HCT116 (cell line): ENCODE results near the gene CCSAP. TPM values are rescaled to one million over a fixed set of nuclear protein-coding genes. Genes with fewer than 3 reads are reported as not detected.

Source experiments
- ATAC-seq: fragments of 200-7000 bp; cut with Tn5 transposase; 2 replicates; pipeline ENCODE4 v1.9.1; 2020; ENCODE audit warnings: mild to moderate bottlenecking, moderate library complexity
- BruUV-seq: library from RNA; stranded (reverse); fragments of 400-500 nt; replicated peaks from 2 replicates; lab custom pipeline; 2021; lab: Mats Ljungman, UMichigan
- CTCF ChIA-PET: fragments of 300-600 bp; sonication (Branson Sonifier 250); formaldehyde crosslinking; loops from one replicate; lab custom pipeline; 2021; ENCODE audit warnings: antibody characterized with exemption; lab: Charles Lee
- POLR2A ChIA-PET: fragments of 300-600, 350-600 bp; sonication (Branson Sonifier 250); formaldehyde crosslinking; loops from one replicate; lab custom pipeline; 2021; ENCODE audit warnings: antibody characterized with exemption; lab: Charles Lee
- RAD21 ChIA-PET, 2 experiments: fragments of 300-600 bp; sonication (Branson Sonifier 250); formaldehyde crosslinking; loops; one replicate each; lab custom pipeline; 2023; ENCODE audit warnings: low total read pairs in 2 of 2; ENCODE audit not compliant: uncharacterized antibody in 2 of 2, unreplicated experiment in 2 of 2, low non-redundant PET in 1 of 2; lab: Charles Lee
- DNase-seq: peaks from one replicate; pipeline ENCODE4 v3.0.0-alpha.2; 2010; ENCODE audit warnings: low read depth, low spot score
- H2AFZ ChIP-seq: fragments of 200-600 bp; shearing (Covaris generic), sonication (generic); 2 replicates; pipeline ENCODE4 v1.6.1; 2017; ENCODE audit warnings: low read depth, mixed run types, mixed read lengths, antibody characterized with exemption, low read length; ENCODE audit not compliant: poor library complexity, severe bottlenecking
- H3K27ac ChIP-seq: 2 replicates; pipeline ENCODE4 v1.5.1; 2012; ENCODE audit warnings: low read depth, low read length
- H3K27me3 ChIP-seq: fragments of 200-600 bp; sonication (generic); 2 replicates; pipeline ENCODE4 v1.6.1; 2016; ENCODE audit warnings: mixed run types, low read length, mixed read lengths; ENCODE audit not compliant: insufficient read depth
- H3K36me3 ChIP-seq, 2 experiments: fragments of 200-500 bp in 1 of 2; fragments of 200-600 bp in 1 of 2; sonication (Bioruptor generic) in 1 of 2; sonication (generic) in 1 of 2; 2 replicates each; pipeline versions ENCODE4 v1.5.1 to v1.6.1; 2014 to 2016; ENCODE audit warnings: low read length in 2 of 2, inconsistent platforms in 1 of 2, mixed read lengths in 1 of 2, mixed run types in 1 of 2; ENCODE audit not compliant: insufficient read depth in 2 of 2, control insufficient read depth in 1 of 2
- H3K4me1 ChIP-seq, 2 experiments: fragments of 200-600 bp in 1 of 2; sonication (generic) in 1 of 2; 2 replicates each; pipeline versions ENCODE4 v1.5.1 to v1.6.1; 2012 to 2017; ENCODE audit warnings: low read length in 2 of 2, inconsistent platforms in 1 of 2, mild to moderate bottlenecking in 1 of 2, mixed read lengths in 1 of 2, mixed run types in 1 of 2, moderate library complexity in 1 of 2; ENCODE audit not compliant: insufficient read depth in 2 of 2, control insufficient read depth in 1 of 2
- H3K4me2 ChIP-seq: fragments of 200-600 bp; sonication (generic); 2 replicates; pipeline ENCODE4 v1.6.1; 2017; ENCODE audit warnings: mixed run types, low read length, mixed read lengths
- H3K4me3 ChIP-seq, 2 experiments: fragments of 200-600 bp in 1 of 2; sonication (generic) in 1 of 2; replicated peaks in 1 of 2; 2 replicates each; pipeline ENCODE4 v1.5.1; 2011 to 2016; ENCODE audit warnings: low read length in 2 of 2, control low read depth in 1 of 2, low read depth in 1 of 2, mild to moderate bottlenecking in 1 of 2, mixed read lengths in 1 of 2, mixed run types in 1 of 2
- H3K79me2 ChIP-seq: fragments of 200-600 bp; sonication (generic); 2 replicates; pipeline ENCODE4 v1.6.1; 2017; ENCODE audit warnings: mild to moderate bottlenecking, mixed run types, low read length, moderate library complexity, mixed read lengths; ENCODE audit not compliant: insufficient read depth
- H3K9ac ChIP-seq: fragments of 200-600 bp; sonication (generic); 2 replicates; pipeline ENCODE4 v1.6.1; 2016; ENCODE audit warnings: low read length, mixed read lengths
- H3K9me2 ChIP-seq: fragments of 200-600 bp; sonication (generic), shearing (Covaris generic); 2 replicates; pipeline ENCODE4 v1.6.1; 2017; ENCODE audit warnings: mixed run types, mild to moderate bottlenecking, moderate library complexity; ENCODE audit not compliant: insufficient read depth
- H3K9me3 ChIP-seq, 2 experiments: fragments of 200-500 bp in 1 of 2; fragments of 200-600 bp in 1 of 2; sonication (Bioruptor generic) in 1 of 2; sonication (generic) in 1 of 2; 2 replicates each; pipeline ENCODE4 v1.6.1; 2014 to 2017; ENCODE audit warnings: low read length in 2 of 2, mixed read lengths in 2 of 2, inconsistent platforms in 1 of 2, low read depth in 1 of 2, mild to moderate bottlenecking in 1 of 2, mixed run types in 1 of 2, moderate library complexity in 1 of 2; ENCODE audit not compliant: control insufficient read depth in 1 of 2, insufficient read depth in 1 of 2
- H4K20me1 ChIP-seq: fragments of 200-600 bp; sonication (generic), shearing (Covaris generic); 2 replicates; pipeline ENCODE4 v1.6.1; 2017; ENCODE audit warnings: mixed run types, mild to moderate bottlenecking, moderate library complexity; ENCODE audit not compliant: insufficient read depth
- ATF3 ChIP-seq: IDR thresholded peaks from 2 replicates; pipeline ENCODE4 v1.6.1; 2012
- CBX3 ChIP-seq: IDR thresholded peaks from 2 replicates; pipeline ENCODE4 v1.6.1; 2012; ENCODE audit warnings: low read depth
- CTCF ChIP-seq, 3 experiments: fragments of 200-600 bp in 1 of 3; sonication (generic) in 1 of 3; IDR thresholded peaks in 2 of 3; conservative IDR thresholded peaks in 1 of 3; 2 replicates each; pipeline ENCODE4 v1.5.1; 2012 to 2017; ENCODE audit warnings: low read depth in 2 of 3, low read length in 2 of 3, antibody characterized with exemption in 1 of 3, borderline replicate concordance in 1 of 3, control low read depth in 1 of 3, mild to moderate bottlenecking in 1 of 3, mixed read lengths in 1 of 3, mixed run types in 1 of 3, moderate library complexity in 1 of 3; ENCODE audit not compliant: insufficient read depth in 1 of 3
- ELF1 ChIP-seq: IDR thresholded peaks from 2 replicates; pipeline ENCODE4 v1.6.1; 2012; ENCODE audit warnings: low read depth, borderline replicate concordance
- EZH2 ChIP-seq: fragments of 200-600 bp; sonication (generic); IDR thresholded peaks from 2 replicates; pipeline ENCODE4 v1.6.1; 2017; ENCODE audit warnings: antibody characterized with exemption, mixed run types
- EZH2phosphoT487 ChIP-seq: fragments of 200-600 bp; IDR thresholded peaks from 2 replicates; pipeline ENCODE4 v1.6.1; 2018; ENCODE audit warnings: antibody characterized with exemption, borderline replicate concordance
- POLR2A ChIP-seq: IDR thresholded peaks from 2 replicates; pipeline ENCODE4 v1.7.0; 2011; ENCODE audit warnings: borderline replicate concordance; ENCODE audit not compliant: insufficient read depth, insufficient read length; ENCODE audit errors: extremely low read depth
- POLR2AphosphoS5 ChIP-seq: IDR thresholded peaks from 2 replicates; pipeline ENCODE4 v1.6.1; 2011; ENCODE audit warnings: mild to moderate bottlenecking, low read depth, low read length, moderate library complexity
- RAD21 ChIP-seq: IDR thresholded peaks from 2 replicates; pipeline ENCODE4 v1.6.1; 2012; ENCODE audit warnings: low read depth, mild to moderate bottlenecking
- REST ChIP-seq: IDR thresholded peaks from 2 replicates; pipeline ENCODE4 v1.6.1; 2012; ENCODE audit warnings: low read depth
- SP1 ChIP-seq: IDR thresholded peaks from 2 replicates; pipeline ENCODE4 v1.6.1; 2012; ENCODE audit warnings: low read depth
- TCF7L2 ChIP-seq: IDR thresholded peaks from 2 replicates; pipeline ENCODE4 v1.7.0; 2011; ENCODE audit warnings: borderline replicate concordance, inconsistent platforms; ENCODE audit not compliant: insufficient read depth, insufficient read length; ENCODE audit errors: extremely low read depth
- ZNF274 ChIP-seq: fragments of 200-500 bp; sonication (Bioruptor generic); IDR thresholded peaks from 2 replicates; pipeline ENCODE4 v1.6.1; 2014; ENCODE audit warnings: mild to moderate bottlenecking, low read depth, low read length, inconsistent platforms
- intact Hi-C: fragments of 100-400 bp; cut with micrococcal nuclease; formaldehyde crosslinking; loops from 2 replicates; pipeline ENCODE4 v1.10.0; 2022
- total RNA-seq: library from RNA; stranded (reverse); gene quantifications from one replicate; pipeline ENCODE4 v1.2.1, GENCODE V29; 2021; ENCODE audit not compliant: unreplicated experiment

The CCSAP gene
- total RNA-seq, 1 experiment from 2014 or later = 10.9 TPM

GRCh38 chr1:229363723-229364122 is 20.9 kb upstream of the CCSAP start:
- Histone ChIP-seq H3K36me3 (no peaks in the 10 kb centered on the region), H3K9ac (no peak overlapping the region), H3K27ac (no peak overlapping the region), H3K4me2 (no peak overlapping the region), H3K4me3 (no peak overlapping the region), H3K9me3 (no peaks in the 10 kb centered on the region), H3K79me2 (no peaks in the 10 kb centered on the region), H3K4me1 (no peaks in the 10 kb centered on the region), H3K27me3 (no peaks in the 10 kb centered on the region), H3K9me2 (no peaks in the 10 kb centered on the region), H2AFZ (no peak overlapping the region), H4K20me1 (no peaks in the 10 kb centered on the region)
- intact Hi-C loops = no loop called here
- ATAC-seq = no peak
- TF ChIP-seq EZH2 (no peak), POLR2A (no peak), CBX3 (no peak), EZH2phosphoT487 (no peak), RAD21 (no peak), SP1 (no peak), REST (no peak), CTCF (IDR thresholded peaks at IDR 0.05 in 2 of 3, conservative IDR thresholded peaks at IDR 0.05 in 1 of 3; ENCODE audit: borderline replicate concordance in 1 of 3, insufficient read depth in 1 of 3, low read depth in 2 of 3, low read length in 2 of 3) (no peak), ELF1 (no peak), ATF3 (no peak), TCF7L2 (no peak), ZNF274 (no peak), POLR2AphosphoS5 (no peak)
- DNase-seq = no peak
- BruUV-seq = no TSS peak
- ChIA-PET CTCF (no interaction called here), POLR2A (no interaction called here), RAD21 (no interaction called here)
